CD14-positive monocyte (primary cell): ENCODE results near the gene SLC28A3. TPM values are rescaled to one million over a fixed set of nuclear protein-coding genes. Genes with fewer than 3 reads are reported as not detected.

Experiments used
- DNase-seq, 3 donors: peaks; one replicate each; pipeline ENCODE4 v3.0.0-alpha.2; 2011 to 2022
- H2AFZ ChIP-seq: 2 replicates; pipeline ENCODE4 v1.6.0; 2012; ENCODE audit warnings: mild to moderate bottlenecking, low read depth, low read length, inconsistent platforms; ENCODE audit not compliant: insufficient read depth, poor library complexity, severe bottlenecking
- H3K27ac ChIP-seq, 2 donors: 1 replicate in 1 of 2; 2 replicates in 1 of 2; pipeline ENCODE4 v1.5.1; 2012 to 2013; ENCODE audit warnings: low read length in 2 of 2, control low read depth in 1 of 2, inconsistent platforms in 1 of 2, low read depth in 1 of 2, mild to moderate bottlenecking in 1 of 2
- H3K27me3 ChIP-seq, 2 donors: one replicate each; pipeline versions ENCODE4 v1.6.0 to v1.6.1; 2011 to 2013; ENCODE audit warnings: low read length in 2 of 2; ENCODE audit not compliant: control insufficient read depth in 2 of 2, insufficient read depth in 2 of 2
- H3K36me3 ChIP-seq, 2 donors: replicated peaks in 1 of 2; 1 replicate in 1 of 2; 2 replicates in 1 of 2; pipeline versions ENCODE4 v1.5.1 to v1.6.1; 2012 to 2013; ENCODE audit warnings: low read length in 2 of 2, control low read depth in 1 of 2, inconsistent platforms in 1 of 2, mild to moderate bottlenecking in 1 of 2; ENCODE audit not compliant: insufficient read depth in 2 of 2, control insufficient read depth in 1 of 2
- H3K4me1 ChIP-seq, 2 donors: 1 replicate in 1 of 2; 2 replicates in 1 of 2; pipeline versions ENCODE4 v1.5.1 to v1.6.1; 2012 to 2013; ENCODE audit warnings: low read length in 2 of 2, control low read depth in 1 of 2, inconsistent platforms in 1 of 2, mild to moderate bottlenecking in 1 of 2, moderate library complexity in 1 of 2; ENCODE audit not compliant: insufficient read depth in 2 of 2, control insufficient read depth in 1 of 2
- H3K4me2 ChIP-seq: replicated peaks from 2 replicates; pipeline ENCODE3; 2012; ENCODE audit warnings: low read length, moderate library complexity, mild to moderate bottlenecking; ENCODE audit not compliant: poor library complexity, severe bottlenecking; ENCODE audit errors: extremely low read depth
- H3K4me3 ChIP-seq, 3 experiments: fragments of 200-600 bp in 1 of 3; sonication (generic) in 1 of 3; replicated peaks in 1 of 3; 1 replicate in 2 of 3; 2 replicates in 1 of 3; pipeline ENCODE4 v1.5.1; 2011 to 2013; ENCODE audit warnings: low read length in 3 of 3, mild to moderate bottlenecking in 3 of 3, control low read depth in 2 of 3, low read depth in 2 of 3, inconsistent platforms in 1 of 3, moderate library complexity in 1 of 3
- H3K79me2 ChIP-seq: 2 replicates; pipeline ENCODE4 v1.6.0; 2012; ENCODE audit warnings: mild to moderate bottlenecking, control low read depth, inconsistent platforms, low read length, moderate library complexity; ENCODE audit not compliant: insufficient read depth
- H3K9ac ChIP-seq: 2 replicates; pipeline ENCODE4 v1.6.0; 2017; ENCODE audit warnings: low read length, mild to moderate bottlenecking; ENCODE audit not compliant: insufficient read depth, poor library complexity, severe bottlenecking
- H3K9me3 ChIP-seq, 2 donors: replicated peaks in 1 of 2; 1 replicate in 1 of 2; 2 replicates in 1 of 2; pipeline versions ENCODE4 v1.5.1 to v1.6.1; 2012 to 2013; ENCODE audit warnings: low read length in 2 of 2, control low read depth in 1 of 2; ENCODE audit not compliant: control insufficient read depth in 1 of 2, insufficient read depth in 1 of 2
- H4K20me1 ChIP-seq: 2 replicates; pipeline ENCODE4 v1.6.0; 2012; ENCODE audit warnings: mild to moderate bottlenecking, low read length, control low read depth, moderate library complexity; ENCODE audit not compliant: insufficient read depth
- H3K27ac Mint-ChIP-seq, 7 donors: one replicate each; pipeline ENCODE4 v1.8.0; 2020; ENCODE audit warnings: mild to moderate bottlenecking in 7 of 7, mixed read lengths in 7 of 7, moderate library complexity in 6 of 7, inconsistent platforms in 2 of 7
- H3K27me3 Mint-ChIP-seq, 3 donors: one replicate each; pipeline ENCODE4 v1.8.0; 2021 to 2022; ENCODE audit warnings: low read depth in 3 of 3, mild to moderate bottlenecking in 3 of 3, mixed read lengths in 3 of 3, moderate library complexity in 3 of 3, inconsistent platforms in 1 of 3
- H3K36me3 Mint-ChIP-seq, 2 donors: one replicate each; pipeline ENCODE4 v1.8.0; 2020; ENCODE audit warnings: mixed read lengths in 2 of 2, inconsistent platforms in 1 of 2, mild to moderate bottlenecking in 1 of 2
- H3K4me1 Mint-ChIP-seq: one replicate; pipeline ENCODE4 v1.8.0; 2020; ENCODE audit warnings: mild to moderate bottlenecking, mixed read lengths
- H3K4me3 Mint-ChIP-seq, 2 donors: one replicate each; pipeline ENCODE4 v1.8.0; 2020; ENCODE audit warnings: mild to moderate bottlenecking in 2 of 2, mixed read lengths in 2 of 2, moderate library complexity in 1 of 2
- H3K9me3 Mint-ChIP-seq, 7 donors: one replicate each; pipeline ENCODE4 v1.8.0; 2020 to 2022; ENCODE audit warnings: mixed read lengths in 7 of 7, mild to moderate bottlenecking in 6 of 7, moderate library complexity in 6 of 7, inconsistent platforms in 2 of 7
- CTCF ChIP-seq: fragments of 200-600 bp; IDR thresholded peaks from one replicate; pipeline ENCODE4 v1.8.0; 2022; ENCODE audit warnings: antibody characterized with exemption, mild to moderate bottlenecking
- WGBS: methylation state at CpG from one replicate; pipeline ENCODE4 v1.1.5; 2013; ENCODE audit warnings: missing lambda C conversion rate; ENCODE audit not compliant: insufficient coverage; 5-methylcytosine and 5-hydroxymethylcytosine counted together
- intact Hi-C, 2 donors: fragments of 100-400 bp; cut with micrococcal nuclease; formaldehyde crosslinking; loops; one replicate each; pipeline versions ENCODE4 v1.15.0 to v1.15.1; 2023
- polyA plus RNA-seq, 3 donors: library from polyadenylated mRNA; depleted of rRNA in 1 of 3; unstranded in 2 of 3; stranded (reverse) in 1 of 3; fragments of 300-500 nt in 2 of 3; fragments of >200 nt in 1 of 3; fragmentation: Illumina TruSeq in 2 of 3; gene quantifications; 1 replicate in 2 of 3; 2 replicates in 1 of 3; pipeline ENCODE4 v1.2.3, GENCODE V29; 2012 to 2021

The SLC28A3 gene
- polyA plus RNA-seq, 3 donors = 1.9 TPM; not detected in 2

GRCh38 chr9:84254972-84255371 is 85.6 kb downstream of the SLC28A3 start:
- H3K27ac Mint-ChIP-seq = no peak overlapping the region
- Histone ChIP-seq H4K20me1 (no peaks in the 10 kb centered on the region), H3K4me3 (no peak overlapping the region), H3K36me3 (no peaks in the 10 kb centered on the region), H3K27me3 (no peaks in the 10 kb centered on the region), H3K79me2 (no peaks in the 10 kb centered on the region), H3K27ac (no peak overlapping the region), H3K4me2 (no peak overlapping the region), H3K9ac (no peak overlapping the region), H3K4me1 (no peaks in the 10 kb centered on the region), H3K9me3 (no peaks in the 10 kb centered on the region), H2AFZ (no peak overlapping the region)
- H3K9me3 Mint-ChIP-seq = no peaks in the 10 kb centered on the region
- H3K4me1 Mint-ChIP-seq = peaks cover 2% of the 10 kb centered on the region
- WGBS = 90% methylated on average over 6 of the region's 6 CpGs
- intact Hi-C loops = no loop called here
- H3K27me3 Mint-ChIP-seq = peaks cover 0 to 4% (median 2%) of the 10 kb centered on the region in 3 donors
- no peaks in the 10 kb centered on the region for H3K36me3 Mint-ChIP-seq
- H3K4me3 Mint-ChIP-seq = no peak overlapping the region
- no peak for TF ChIP-seq CTCF
- no peak for DNase-seq

GRCh38 chr9:84251921-84252320 is 88.6 kb downstream of the SLC28A3 start:
- no peak overlapping the region for H3K27ac Mint-ChIP-seq
- H2AFZ ChIP-seq = no peak overlapping the region
- intact Hi-C loops = no loop called here
- H3K79me2 ChIP-seq = no peaks in the 10 kb centered on the region
- DNase-seq = no peak
- H3K4me3 ChIP-seq = no peak overlapping the region
- WGBS = 87% methylated on average over 3 of the region's 7 CpGs
- H3K27me3 ChIP-seq = no peaks in the 10 kb centered on the region
- H3K27me3 Mint-ChIP-seq = peaks cover 2 to 4% (median 4%) of the 10 kb centered on the region in 3 donors
- H3K9ac ChIP-seq = no peak overlapping the region
- H3K4me1 ChIP-seq = no peaks in the 10 kb centered on the region
- no peak for TF ChIP-seq CTCF
- no peak overlapping the region for H3K27ac ChIP-seq
- peaks cover 0 to 6% (median 3%) of the 10 kb centered on the region in 7 donors for H3K9me3 Mint-ChIP-seq
- H3K4me2 ChIP-seq = no peak overlapping the region
- no peaks in the 10 kb centered on the region for H3K9me3 ChIP-seq
- peaks cover 2% of the 10 kb centered on the region for H3K4me1 Mint-ChIP-seq
- H3K4me3 Mint-ChIP-seq = no peak overlapping the region
- H3K36me3 Mint-ChIP-seq = no peaks in the 10 kb centered on the region
- no peaks in the 10 kb centered on the region for H3K36me3 ChIP-seq
- H4K20me1 ChIP-seq = no peaks in the 10 kb centered on the region
